K562 (cell line): ENCODE data around the gene IRF2BP2. TPM values are rescaled to one million over a fixed set of nuclear protein-coding genes. Genes with fewer than 3 reads are reported as not detected.

Source experiments
- CC2D1A ChIP-seq: fragments of 450-650 bp; IDR thresholded peaks from 2 replicates; pipeline ENCODE4 v1.6.1; 2017; ENCODE audit warnings: mild to moderate bottlenecking
- DMBX1 ChIP-seq: fragments of 250-450 bp; sonication (Bioruptor Pico); IDR thresholded peaks from 2 replicates; pipeline ENCODE4 v1.8.0; 2022; ENCODE audit warnings: inconsistent platforms, mild to moderate bottlenecking, moderate library complexity, borderline replicate concordance
- FOXA1 ChIP-seq: fragments of 450-650 bp; IDR thresholded peaks from 2 replicates; pipeline ENCODE4 v1.6.1; 2016; ENCODE audit warnings: mild to moderate bottlenecking, borderline replicate concordance
- ILF3 ChIP-seq: fragments of 450-650 bp; IDR thresholded peaks from 2 replicates; pipeline ENCODE4 v1.6.1; 2018; ENCODE audit warnings: antibody characterized with exemption, mild to moderate bottlenecking, moderate library complexity, borderline replicate concordance
- L3MBTL2 ChIP-seq: fragments of 450-650 bp; IDR thresholded peaks from 2 replicates; pipeline ENCODE4 v1.6.1; 2016; ENCODE audit warnings: mild to moderate bottlenecking, moderate library complexity
- RCOR1 ChIP-seq, 2 experiments: IDR thresholded peaks; 2 replicates each; pipeline ENCODE4 v1.6.1; 2012; ENCODE audit warnings: low read depth in 2 of 2, low read length in 2 of 2, borderline replicate concordance in 1 of 2, improper control_type of control experiment in 1 of 2
- SIX5 ChIP-seq, 2 experiments: IDR thresholded peaks; 2 replicates each; pipeline ENCODE4 v1.6.1; 2011; ENCODE audit warnings: low read length in 2 of 2, borderline replicate concordance in 1 of 2, low read depth in 1 of 2, mild to moderate bottlenecking in 1 of 2, moderate library complexity in 1 of 2; ENCODE audit not compliant: insufficient read depth in 1 of 2
- TCFL5 ChIP-seq: fragments of 250-450 bp; sonication (Bioruptor Pico); conservative IDR thresholded peaks from 2 replicates; pipeline ENCODE4 v1.6.1; 2021; ENCODE audit warnings: mild to moderate bottlenecking, moderate library complexity, matching md5 sums
- ZC3H11A ChIP-seq: IDR thresholded peaks from 2 replicates; pipeline ENCODE4 v1.6.1; 2012; ENCODE audit warnings: low read depth, low read length, improper control_type of control experiment
- ZNF282 ChIP-seq: sonication (generic); formaldehyde crosslinking; IDR thresholded peaks from 2 replicates; pipeline ENCODE4 v1.8.1; 2023; ENCODE audit warnings: missing genetic modification reagents
- ZNF589 ChIP-seq: fragments of 200-800 bp; sonication (Bioruptor generic); IDR thresholded peaks from 2 replicates; pipeline ENCODE4 v1.6.1; 2016; ENCODE audit warnings: low read depth, missing genetic modification characterization, missing compliant biosample characterization
- polyA plus RNA-seq, 8 experiments: library from polyadenylated mRNA; depleted of rRNA in 4 of 8; stranded (reverse) in 5 of 8; unstranded in 3 of 8; fragments of >200 nt; fragmentation: Nextera tagmentation in 2 of 8; fragmentation: Illumina TruSeq in 1 of 8; extraction: Ambion mirVana in 2 of 8; extraction: Trizol in 1 of 8; gene quantifications; 2 replicates each; pipeline versions ENCODE4 v1.2.1 to v1.2.3, GENCODE V29; 2011 to 2014; ENCODE audit warnings: inconsistent platforms in 1 of 8, missing spikeins in 1 of 8
- total RNA-seq, 7 experiments: library from RNA; depleted of rRNA in 6 of 7; stranded (reverse); fragments of >200 nt in 6 of 7; fragmentation: Illumina TruSeq in 2 of 7; extraction: Trizol in 2 of 7; gene quantifications; 2 replicates each; pipeline versions ENCODE4 v1.2.1 to v1.2.3, GENCODE V29; 2011 to 2021; ENCODE audit warnings: low replicate concordance in 1 of 7
- TF ChIP-seq, protein P1 (sequence below): fragments of 200-600 bp; sonication (generic); IDR thresholded peaks from one replicate; pipeline ENCODE4 v1.6.1; 2012; ENCODE audit warnings: mild to moderate bottlenecking, low read depth, low read length, inconsistent platforms
- TF ChIP-seq, protein P2 (sequence below): fragments of 200-800 bp; sonication (Bioruptor generic); IDR thresholded peaks from 2 replicates; pipeline ENCODE4 v1.6.1; 2017; ENCODE audit warnings: missing genetic modification characterization, missing compliant biosample characterization

Gene IRF2BP2
- total and polyA plus RNA-seq, 9 of the 15 experiments (the other 6 are each of a cell fraction or from before 2014, with no cell fraction given) = 7.7 to 68.6 (median 22.1) TPM

DNA sequence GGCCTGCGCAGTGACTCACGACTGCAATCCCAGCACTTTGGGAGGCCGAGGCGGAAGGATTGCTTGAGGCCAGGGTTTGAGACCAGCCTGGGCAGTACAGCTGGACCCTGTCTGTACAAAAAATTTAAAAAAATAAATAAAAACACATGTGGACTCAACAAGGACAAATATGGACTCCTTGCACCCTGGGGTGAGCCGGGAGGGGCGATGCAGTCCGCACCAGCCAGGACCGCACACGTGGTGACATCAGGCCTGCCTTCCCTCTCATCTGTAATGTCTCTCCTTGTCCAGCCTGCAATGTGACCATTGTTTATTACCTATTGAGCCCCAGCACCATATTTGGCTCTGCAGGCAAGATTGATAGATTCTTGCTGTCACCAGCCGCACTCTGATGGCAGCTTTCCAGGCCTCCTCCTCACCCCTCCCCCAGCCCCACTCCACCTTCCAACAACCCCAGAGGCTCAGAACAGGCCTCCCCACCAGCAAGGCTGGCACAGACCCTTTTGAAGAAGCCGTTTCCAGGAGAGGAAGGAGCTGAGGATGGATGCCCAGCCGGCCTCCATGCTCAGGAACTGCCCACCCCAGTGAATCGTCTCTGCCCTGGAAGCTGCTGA lies 55.2 kb downstream of the IRF2BP2 start (continued):
- TF ChIP-seq, protein P1, sequence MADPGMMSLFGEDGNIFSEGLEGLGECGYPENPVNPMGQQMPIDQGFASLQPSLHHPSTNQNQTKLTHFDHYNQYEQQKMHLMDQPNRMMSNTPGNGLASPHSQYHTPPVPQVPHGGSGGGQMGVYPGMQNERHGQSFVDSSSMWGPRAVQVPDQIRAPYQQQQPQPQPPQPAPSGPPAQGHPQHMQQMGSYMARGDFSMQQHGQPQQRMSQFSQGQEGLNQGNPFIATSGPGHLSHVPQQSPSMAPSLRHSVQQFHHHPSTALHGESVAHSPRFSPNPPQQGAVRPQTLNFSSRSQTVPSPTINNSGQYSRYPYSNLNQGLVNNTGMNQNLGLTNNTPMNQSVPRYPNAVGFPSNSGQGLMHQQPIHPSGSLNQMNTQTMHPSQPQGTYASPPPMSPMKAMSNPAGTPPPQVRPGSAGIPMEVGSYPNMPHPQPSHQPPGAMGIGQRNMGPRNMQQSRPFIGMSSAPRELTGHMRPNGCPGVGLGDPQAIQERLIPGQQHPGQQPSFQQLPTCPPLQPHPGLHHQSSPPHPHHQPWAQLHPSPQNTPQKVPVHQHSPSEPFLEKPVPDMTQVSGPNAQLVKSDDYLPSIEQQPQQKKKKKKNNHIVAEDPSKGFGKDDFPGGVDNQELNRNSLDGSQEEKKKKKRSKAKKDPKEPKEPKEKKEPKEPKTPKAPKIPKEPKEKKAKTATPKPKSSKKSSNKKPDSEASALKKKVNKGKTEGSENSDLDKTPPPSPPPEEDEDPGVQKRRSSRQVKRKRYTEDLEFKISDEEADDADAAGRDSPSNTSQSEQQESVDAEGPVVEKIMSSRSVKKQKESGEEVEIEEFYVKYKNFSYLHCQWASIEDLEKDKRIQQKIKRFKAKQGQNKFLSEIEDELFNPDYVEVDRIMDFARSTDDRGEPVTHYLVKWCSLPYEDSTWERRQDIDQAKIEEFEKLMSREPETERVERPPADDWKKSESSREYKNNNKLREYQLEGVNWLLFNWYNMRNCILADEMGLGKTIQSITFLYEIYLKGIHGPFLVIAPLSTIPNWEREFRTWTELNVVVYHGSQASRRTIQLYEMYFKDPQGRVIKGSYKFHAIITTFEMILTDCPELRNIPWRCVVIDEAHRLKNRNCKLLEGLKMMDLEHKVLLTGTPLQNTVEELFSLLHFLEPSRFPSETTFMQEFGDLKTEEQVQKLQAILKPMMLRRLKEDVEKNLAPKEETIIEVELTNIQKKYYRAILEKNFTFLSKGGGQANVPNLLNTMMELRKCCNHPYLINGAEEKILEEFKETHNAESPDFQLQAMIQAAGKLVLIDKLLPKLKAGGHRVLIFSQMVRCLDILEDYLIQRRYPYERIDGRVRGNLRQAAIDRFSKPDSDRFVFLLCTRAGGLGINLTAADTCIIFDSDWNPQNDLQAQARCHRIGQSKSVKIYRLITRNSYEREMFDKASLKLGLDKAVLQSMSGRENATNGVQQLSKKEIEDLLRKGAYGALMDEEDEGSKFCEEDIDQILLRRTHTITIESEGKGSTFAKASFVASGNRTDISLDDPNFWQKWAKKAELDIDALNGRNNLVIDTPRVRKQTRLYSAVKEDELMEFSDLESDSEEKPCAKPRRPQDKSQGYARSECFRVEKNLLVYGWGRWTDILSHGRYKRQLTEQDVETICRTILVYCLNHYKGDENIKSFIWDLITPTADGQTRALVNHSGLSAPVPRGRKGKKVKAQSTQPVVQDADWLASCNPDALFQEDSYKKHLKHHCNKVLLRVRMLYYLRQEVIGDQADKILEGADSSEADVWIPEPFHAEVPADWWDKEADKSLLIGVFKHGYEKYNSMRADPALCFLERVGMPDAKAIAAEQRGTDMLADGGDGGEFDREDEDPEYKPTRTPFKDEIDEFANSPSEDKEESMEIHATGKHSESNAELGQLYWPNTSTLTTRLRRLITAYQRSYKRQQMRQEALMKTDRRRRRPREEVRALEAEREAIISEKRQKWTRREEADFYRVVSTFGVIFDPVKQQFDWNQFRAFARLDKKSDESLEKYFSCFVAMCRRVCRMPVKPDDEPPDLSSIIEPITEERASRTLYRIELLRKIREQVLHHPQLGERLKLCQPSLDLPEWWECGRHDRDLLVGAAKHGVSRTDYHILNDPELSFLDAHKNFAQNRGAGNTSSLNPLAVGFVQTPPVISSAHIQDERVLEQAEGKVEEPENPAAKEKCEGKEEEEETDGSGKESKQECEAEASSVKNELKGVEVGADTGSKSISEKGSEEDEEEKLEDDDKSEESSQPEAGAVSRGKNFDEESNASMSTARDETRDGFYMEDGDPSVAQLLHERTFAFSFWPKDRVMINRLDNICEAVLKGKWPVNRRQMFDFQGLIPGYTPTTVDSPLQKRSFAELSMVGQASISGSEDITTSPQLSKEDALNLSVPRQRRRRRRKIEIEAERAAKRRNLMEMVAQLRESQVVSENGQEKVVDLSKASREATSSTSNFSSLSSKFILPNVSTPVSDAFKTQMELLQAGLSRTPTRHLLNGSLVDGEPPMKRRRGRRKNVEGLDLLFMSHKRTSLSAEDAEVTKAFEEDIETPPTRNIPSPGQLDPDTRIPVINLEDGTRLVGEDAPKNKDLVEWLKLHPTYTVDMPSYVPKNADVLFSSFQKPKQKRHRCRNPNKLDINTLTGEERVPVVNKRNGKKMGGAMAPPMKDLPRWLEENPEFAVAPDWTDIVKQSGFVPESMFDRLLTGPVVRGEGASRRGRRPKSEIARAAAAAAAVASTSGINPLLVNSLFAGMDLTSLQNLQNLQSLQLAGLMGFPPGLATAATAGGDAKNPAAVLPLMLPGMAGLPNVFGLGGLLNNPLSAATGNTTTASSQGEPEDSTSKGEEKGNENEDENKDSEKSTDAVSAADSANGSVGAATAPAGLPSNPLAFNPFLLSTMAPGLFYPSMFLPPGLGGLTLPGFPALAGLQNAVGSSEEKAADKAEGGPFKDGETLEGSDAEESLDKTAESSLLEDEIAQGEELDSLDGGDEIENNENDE = no peak
- TF ChIP-seq SIX5 (IDR thresholded peaks at IDR 0.05; ENCODE audit: borderline replicate concordance in 1 of 2, insufficient read depth in 1 of 2, low read depth in 1 of 2, low read length in 2 of 2) (no peak), DMBX1 (CRISPR knock-in tag) (peak; percentile 71), CC2D1A (peak; percentile 38; the same call in 1 of the 2 replicates), ILF3 (no peak), FOXA1 (no peak), ZNF282 (CRISPR knock-in tag) (no peak), RCOR1 (IDR thresholded peaks at IDR 0.05; ENCODE audit: borderline replicate concordance in 1 of 2, low read depth in 2 of 2, low read length in 2 of 2) (no peak; a peak in 1 of 4 replicates), ZC3H11A (no peak), ZNF589 (CRISPR knock-in tag) (peak; percentile 90), L3MBTL2 (peak; percentile 96), TCFL5 (CRISPR knock-in tag) (no peak)
- TF ChIP-seq, protein P2, sequence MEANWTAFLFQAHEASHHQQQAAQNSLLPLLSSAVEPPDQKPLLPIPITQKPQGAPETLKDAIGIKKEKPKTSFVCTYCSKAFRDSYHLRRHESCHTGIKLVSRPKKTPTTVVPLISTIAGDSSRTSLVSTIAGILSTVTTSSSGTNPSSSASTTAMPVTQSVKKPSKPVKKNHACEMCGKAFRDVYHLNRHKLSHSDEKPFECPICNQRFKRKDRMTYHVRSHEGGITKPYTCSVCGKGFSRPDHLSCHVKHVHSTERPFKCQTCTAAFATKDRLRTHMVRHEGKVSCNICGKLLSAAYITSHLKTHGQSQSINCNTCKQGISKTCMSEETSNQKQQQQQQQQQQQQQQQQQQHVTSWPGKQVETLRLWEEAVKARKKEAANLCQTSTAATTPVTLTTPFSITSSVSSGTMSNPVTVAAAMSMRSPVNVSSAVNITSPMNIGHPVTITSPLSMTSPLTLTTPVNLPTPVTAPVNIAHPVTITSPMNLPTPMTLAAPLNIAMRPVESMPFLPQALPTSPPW (CRISPR knock-in tag) = peak; percentile 66
